ENCODE data around the gene SIGLEC1.

The SIGLEC1 gene

GRCh38 chr20:3697588-3698305 is 14.7 kb downstream of the SIGLEC1 start:
- no peak for DNase-seq

- no peak for DNase-seq
These were observed 15.4 kb downstream of the SIGLEC1 start for GRCh38 chr20:3696745-3697587.

GRCh38 chr20:3696200-3696599 is 16.2 kb downstream of the SIGLEC1 start:
- no peak for DNase-seq

GRCh38 chr20:3694864-3695263 is 17.5 kb downstream of the SIGLEC1 start:
- DNase-seq: no peak

- DNase-seq: no peak
These were observed 19.0 kb downstream of the SIGLEC1 start for GRCh38 chr20:3693376-3693775.

GRCh38 chr20:3692706-3693294 is 19.6 kb downstream of the SIGLEC1 start:
- no peak for DNase-seq

- no peak for DNase-seq
These were observed 20.5 kb downstream of the SIGLEC1 start for GRCh38 chr20:3691897-3692296.

GRCh38 chr20:3691306-3691705 is 21.1 kb downstream of the SIGLEC1 start:
- no peak for DNase-seq

- no peak for DNase-seq
These were observed 22.0 kb downstream of the SIGLEC1 start for GRCh38 chr20:3690413-3690812.

GRCh38 chr20:3689978-3690377 is 22.4 kb downstream of the SIGLEC1 start:
- DNase-seq: no peak

GRCh38 chr20:3687655-3688054 is 24.7 kb downstream of the SIGLEC1 start:
- DNase-seq: no peak

GRCh38 chr20:3686867-3687321 is 25.5 kb downstream of the SIGLEC1 start:
- no peak for DNase-seq

- no peak for DNase-seq
These were observed 26.0 kb downstream of the SIGLEC1 start for GRCh38 chr20:3686421-3686820.

GRCh38 chr20:3685341-3685740 is 27.1 kb downstream of the SIGLEC1 start:
- no peak for DNase-seq

GRCh38 chr20:3681931-3682781 is 30.2 kb downstream of the SIGLEC1 start, which contains the start of gene ADAM33:
Gene ADAM33, minus strand, starts transcription at chr20:3682010. Its CDS starts 6 bp downstream, at chr20:3682004.
- DNase-seq: no peak

- no peak for DNase-seq
These were observed 31.0 kb downstream of the SIGLEC1 start for GRCh38 chr20:3681352-3681930.

- no peak for DNase-seq
These were observed 31.6 kb downstream of the SIGLEC1 start for GRCh38 chr20:3680701-3681351.

- DNase-seq: no peak
These were observed 32.4 kb downstream of the SIGLEC1 start for GRCh38 chr20:3679749-3680700.

- no peak for DNase-seq
These were observed 33.3 kb downstream of the SIGLEC1 start for GRCh38 chr20:3678856-3679720.
